K562 treated with DMSO at 1 percent for 24 hours (cell line): ENCODE results near the gene OR2C3. TPM values are rescaled to one million over a fixed set of nuclear protein-coding genes. Genes with fewer than 3 reads are reported as not detected.

Source experiments
- total RNA-seq: library from RNA; unstranded; fragments of 300-600 nt; gene quantifications from 2 replicates; pipeline ENCODE4 v1.2.3, GENCODE V29; 2022; ENCODE audit warnings: low read depth; ENCODE audit not compliant: insufficient read depth

The OR2C3 gene
- not detected in 2 replicates for total RNA-seq

GRCh38 chr1:247536340-247536739, at the start of gene OR2C3:
Gene OR2C3 (minus strand): TSS chr1:247536440. CDS start chr1:247532511, 3,929 bp downstream.

GRCh38 chr1:247548769-247549182, 12.5 kb upstream of the OR2C3 start, which contains the start of gene GCSAML:
Gene GCSAML (plus strand): TSS chr1:247549134. CDS start chr1:247549192, 58 bp downstream.

Other genes with a start within 250 kb of the OR2C3 start
- 48.4 and 49.2 TPM in 2 replicates for gene ZNF496, start 204.6 kb downstream of the OR2C3 start, total RNA-seq
- not detected in 2 replicates for gene NLRP3, start 120.3 kb downstream of the OR2C3 start, total RNA-seq
- gene OR2B11, start 78.3 kb downstream of the OR2C3 start, total RNA-seq: not detected in 2 replicates
- gene GCSAML, start 12.7 kb upstream of the OR2C3 start, total RNA-seq: 0.13 TPM in 1 of 2 replicates, not detected in the other
- gene OR2G2, start 51.9 kb upstream of the OR2C3 start, total RNA-seq: not detected in 2 replicates
- gene OR2G3, start 69.1 kb upstream of the OR2C3 start, total RNA-seq: not detected in 2 replicates
- not detected in 2 replicates for gene OR13G1, start 143.3 kb upstream of the OR2C3 start, total RNA-seq
- gene OR6F1, start 180.2 kb upstream of the OR2C3 start, total RNA-seq: not detected in 2 replicates
- gene OR14K1, start 202.2 kb upstream of the OR2C3 start, total RNA-seq: not detected in 2 replicates
- not detected in 2 replicates for gene OR14A2, start 211.7 kb upstream of the OR2C3 start, total RNA-seq
- not detected in 2 replicates for gene OR1C1, start 224.1 kb upstream of the OR2C3 start, total RNA-seq